ENCODE results near the gene ICA1L.
"Not testable (repeated sequence)": the region's sequence is repeated elsewhere in the genome, so short reads cannot be mapped to it uniquely, and the experiment has no call there.

Gene ICA1L

GRCh38 chr2:202871300-202872141, at the start of gene ICA1L:
ICA1L (minus strand) TSS chr2:202871766; CDS start chr2:202829009, 42,757 bp downstream.
- H3K36me3 ChIP-seq (ENCODE audit: control insufficient read depth in 1 of 2, insufficient read depth in 2 of 2, low read length in 2 of 2), result no peaks in the 10 kb centered on the region

GRCh38 chr2:202918860-202919259, 47.3 kb upstream of the ICA1L start:
- peaks cover 0 to 18% of the 10 kb centered on the region in 2 donors for H3K36me3 ChIP-seq (ENCODE audit: control insufficient read depth in 1 of 2, insufficient read depth in 2 of 2, low read length in 2 of 2)
- H3K9me3 ChIP-seq (ENCODE audit: control insufficient read depth in 1 of 2, low read length in 2 of 2), result peaks cover 0 to 2% of the 10 kb centered on the region in 2 donors
- no peak overlapping the region for H3K27ac ChIP-seq (ENCODE audit: low read length)
- H3K4me3 ChIP-seq (ENCODE audit: low read depth in 1 of 2, low read length in 2 of 2), result no peak overlapping the region
- H3K4me1 ChIP-seq (ENCODE audit: control insufficient read depth in 1 of 2, insufficient read depth in 2 of 2, low read length in 2 of 2), result no peaks in the 10 kb centered on the region
- H3K27me3 ChIP-seq (ENCODE audit: low read depth, low read length), result no peaks in the 10 kb centered on the region

More at GRCh38 chr2:202871300-202872141, at the start of gene ICA1L:
- Histone ChIP-seq H3K4me3 (ENCODE audit: low read depth in 1 of 2, low read length in 2 of 2) (peak within 1 kb of the TSS; percentile 89 to 96), H3K4me1 (ENCODE audit: control insufficient read depth in 1 of 2, insufficient read depth in 2 of 2, low read length in 2 of 2) (peaks cover 0 to 5% of the 10 kb centered on the region in 2 donors), H3K27me3 (ENCODE audit: low read depth, low read length) (no peaks in the 10 kb centered on the region), H3K27ac (ENCODE audit: low read length) (no peak within 1 kb of the TSS), H3K9me3 (ENCODE audit: control insufficient read depth in 1 of 2, low read length in 2 of 2) (no peaks in the 10 kb centered on the region)

- H3K4me3 ChIP-seq (ENCODE audit: low read depth in 1 of 2, low read length in 2 of 2), result peak overlapping the region; percentile 99 to 100
- peak overlapping the region; percentile 93 for H3K27ac ChIP-seq (ENCODE audit: low read length)
- H3K27me3 ChIP-seq (ENCODE audit: low read depth, low read length); H3K9me3 ChIP-seq (ENCODE audit: control insufficient read depth in 1 of 2, low read length in 2 of 2); H3K36me3 ChIP-seq (ENCODE audit: control insufficient read depth in 1 of 2, insufficient read depth in 2 of 2, low read length in 2 of 2): not testable (repeated sequence)
- H3K4me1 ChIP-seq (ENCODE audit: control insufficient read depth in 1 of 2, insufficient read depth in 2 of 2, low read length in 2 of 2), result peaks cover 4 to 14% of the 10 kb centered on the region in 2 donors
Observed at GRCh38 chr2:202912342-202913201, 41.0 kb upstream of the ICA1L start.

GRCh38 chr2:202911512-202912341, 40.2 kb upstream of the ICA1L start, which contains the start of the genes CARF and WDR12:
CARF (plus strand) TSS chr2:202912275; CDS start chr2:202941903, 29,628 bp downstream.
WDR12 (minus strand) TSS chr2:202911673; CDS start chr2:202911476, 197 bp downstream.
- no peaks in the 10 kb centered on the region for H3K27me3 ChIP-seq (ENCODE audit: low read depth, low read length)
- peak within 1 kb of the TSS; percentile 93 for H3K27ac ChIP-seq (ENCODE audit: low read length)
- H3K36me3 ChIP-seq (ENCODE audit: control insufficient read depth in 1 of 2, insufficient read depth in 2 of 2, low read length in 2 of 2), result peaks cover 0 to 4% of the 10 kb centered on the region in 2 donors
- H3K4me3 ChIP-seq (ENCODE audit: low read depth in 1 of 2, low read length in 2 of 2), result peak within 1 kb of the TSS; percentile 99 to 100
- no peaks in the 10 kb centered on the region for H3K9me3 ChIP-seq (ENCODE audit: control insufficient read depth in 1 of 2, low read length in 2 of 2)
- peaks cover 4 to 14% of the 10 kb centered on the region in 2 donors for H3K4me1 ChIP-seq (ENCODE audit: control insufficient read depth in 1 of 2, insufficient read depth in 2 of 2, low read length in 2 of 2)

GRCh38 chr2:202911203-202911511, 39.6 kb upstream of the ICA1L start:
- Histone ChIP-seq H3K9me3 (ENCODE audit: control insufficient read depth in 1 of 2, low read length in 2 of 2) (no peaks in the 10 kb centered on the region), H3K27ac (ENCODE audit: low read length) (peak overlapping the region; percentile 93)

GRCh38 chr2:202910698-202911097, 39.1 kb upstream of the ICA1L start:
- Histone ChIP-seq H3K4me1 (ENCODE audit: control insufficient read depth in 1 of 2, insufficient read depth in 2 of 2, low read length in 2 of 2) (peaks cover 4 to 14% of the 10 kb centered on the region in 2 donors), H3K9me3 (ENCODE audit: control insufficient read depth in 1 of 2, low read length in 2 of 2) (no peaks in the 10 kb centered on the region), H3K27ac (ENCODE audit: low read length) (peak overlapping the region; percentile 93), H3K36me3 (ENCODE audit: control insufficient read depth in 1 of 2, insufficient read depth in 2 of 2, low read length in 2 of 2) (peaks cover 4 to 8% of the 10 kb centered on the region in 2 donors), H3K4me3 (ENCODE audit: low read depth in 1 of 2, low read length in 2 of 2) (peak overlapping the region; percentile 99 to 100), H3K27me3 (ENCODE audit: low read depth, low read length) (no peaks in the 10 kb centered on the region)

More at GRCh38 chr2:202911203-202911511, 39.6 kb upstream of the ICA1L start:
- H3K4me3 ChIP-seq (ENCODE audit: low read depth in 1 of 2, low read length in 2 of 2), result peak overlapping the region; percentile 99 to 100
- peaks cover 4 to 14% of the 10 kb centered on the region in 2 donors for H3K4me1 ChIP-seq (ENCODE audit: control insufficient read depth in 1 of 2, insufficient read depth in 2 of 2, low read length in 2 of 2)
- peaks cover 4% of the 10 kb centered on the region in 2 donors for H3K36me3 ChIP-seq (ENCODE audit: control insufficient read depth in 1 of 2, insufficient read depth in 2 of 2, low read length in 2 of 2)
- H3K27me3 ChIP-seq (ENCODE audit: low read depth, low read length), result no peaks in the 10 kb centered on the region

GRCh38 chr2:202910250-202910649, 38.7 kb upstream of the ICA1L start:
- Histone ChIP-seq H3K4me1 (ENCODE audit: control insufficient read depth in 1 of 2, insufficient read depth in 2 of 2, low read length in 2 of 2) (peaks cover 4 to 14% of the 10 kb centered on the region in 2 donors), H3K4me3 (ENCODE audit: low read depth in 1 of 2, low read length in 2 of 2) (peak overlapping the region; percentile 99 to 100)
- H3K36me3 ChIP-seq (ENCODE audit: control insufficient read depth in 1 of 2, insufficient read depth in 2 of 2, low read length in 2 of 2); H3K9me3 ChIP-seq (ENCODE audit: control insufficient read depth in 1 of 2, low read length in 2 of 2); H3K27ac ChIP-seq (ENCODE audit: low read length); H3K27me3 ChIP-seq (ENCODE audit: low read depth, low read length): not testable (repeated sequence)

- H3K36me3 ChIP-seq (ENCODE audit: control insufficient read depth in 1 of 2, insufficient read depth in 2 of 2, low read length in 2 of 2), result peaks cover 4 to 12% of the 10 kb centered on the region in 2 donors
- H3K27me3 ChIP-seq (ENCODE audit: low read depth, low read length), result no peaks in the 10 kb centered on the region
- H3K9me3 ChIP-seq (ENCODE audit: control insufficient read depth in 1 of 2, low read length in 2 of 2), result no peaks in the 10 kb centered on the region
- no peak overlapping the region for H3K27ac ChIP-seq (ENCODE audit: low read length)
- H3K4me1 ChIP-seq (ENCODE audit: control insufficient read depth in 1 of 2, insufficient read depth in 2 of 2, low read length in 2 of 2), result peaks cover 4 to 14% of the 10 kb centered on the region in 2 donors
- H3K4me3 ChIP-seq (ENCODE audit: low read depth in 1 of 2, low read length in 2 of 2), result no peak overlapping the region
Observed at GRCh38 chr2:202909394-202910192, 38.0 kb upstream of the ICA1L start.

- peaks cover 4 to 14% of the 10 kb centered on the region in 2 donors for H3K4me1 ChIP-seq (ENCODE audit: control insufficient read depth in 1 of 2, insufficient read depth in 2 of 2, low read length in 2 of 2)
Observed at GRCh38 chr2:202908186-202908585, 36.6 kb upstream of the ICA1L start.

GRCh38 chr2:202905507-202905906, 33.9 kb upstream of the ICA1L start:
- not testable (repeated sequence) for H3K4me3 ChIP-seq (ENCODE audit: low read depth in 1 of 2, low read length in 2 of 2); H3K4me1 ChIP-seq (ENCODE audit: control insufficient read depth in 1 of 2, insufficient read depth in 2 of 2, low read length in 2 of 2)

More at GRCh38 chr2:202908186-202908585, 36.6 kb upstream of the ICA1L start:
- Histone ChIP-seq H3K9me3 (ENCODE audit: control insufficient read depth in 1 of 2, low read length in 2 of 2) (no peaks in the 10 kb centered on the region), H3K4me3 (ENCODE audit: low read depth in 1 of 2, low read length in 2 of 2) (no peak overlapping the region), H3K36me3 (ENCODE audit: control insufficient read depth in 1 of 2, insufficient read depth in 2 of 2, low read length in 2 of 2) (peaks cover 4 to 12% of the 10 kb centered on the region in 2 donors), H3K27ac (ENCODE audit: low read length) (no peak overlapping the region), H3K27me3 (ENCODE audit: low read depth, low read length) (no peaks in the 10 kb centered on the region)

More at GRCh38 chr2:202905507-202905906, 33.9 kb upstream of the ICA1L start:
- not testable (repeated sequence) for H3K27me3 ChIP-seq (ENCODE audit: low read depth, low read length); H3K27ac ChIP-seq (ENCODE audit: low read length); H3K9me3 ChIP-seq (ENCODE audit: control insufficient read depth in 1 of 2, low read length in 2 of 2)
- peaks cover 8 to 12% of the 10 kb centered on the region in 2 donors for H3K36me3 ChIP-seq (ENCODE audit: control insufficient read depth in 1 of 2, insufficient read depth in 2 of 2, low read length in 2 of 2)

All from muscle layer of duodenum (tissue), 2 donors.